CD4-positive, alpha-beta T cell treated with Interleukin-6 for 4 hours (primary cell): ENCODE measurements around the gene C1QA.

ENCODE experiments used
- DNase-seq: peaks from one replicate; pipeline ENCODE4 v3.0.0-alpha.2; 2020; ENCODE audit warnings: mixed read lengths

The C1QA gene

GRCh38 chr1:22636353-22636752 lies at the start of gene C1QA:
TSS of gene C1QA (plus strand) at chr1:22636628. CDS start at chr1:22637617, 989 bp downstream.
- no peak for DNase-seq

- DNase-seq, result no peak
These were observed 49.2 kb upstream of the C1QA start for GRCh38 chr1:22587247-22587646.

GRCh38 chr1:22588899-22589422 lies 47.5 kb upstream of the C1QA start:
- no peak for DNase-seq

GRCh38 chr1:22591576-22591975 lies 44.9 kb upstream of the C1QA start:
- DNase-seq, result no peak

- no peak for DNase-seq
These were observed 44.4 kb upstream of the C1QA start for GRCh38 chr1:22592051-22592450.

- DNase-seq, result no peak
These were observed 43.3 kb upstream of the C1QA start for GRCh38 chr1:22592919-22593790.

- no peak for DNase-seq
These were observed 42.0 kb upstream of the C1QA start for GRCh38 chr1:22594396-22594795.

GRCh38 chr1:22595108-22595507 lies 41.3 kb upstream of the C1QA start:
- no peak for DNase-seq

GRCh38 chr1:22597301-22597965 lies 39.0 kb upstream of the C1QA start:
- DNase-seq, result no peak

- no peak for DNase-seq
These were observed 38.4 kb upstream of the C1QA start for GRCh38 chr1:22597996-22598395.

- no peak for DNase-seq
These were observed 37.7 kb upstream of the C1QA start for GRCh38 chr1:22598736-22599135.

GRCh38 chr1:22600071-22600816 lies 36.2 kb upstream of the C1QA start:
- DNase-seq, result no peak

GRCh38 chr1:22600817-22601605 lies 35.4 kb upstream of the C1QA start:
- DNase-seq, result no peak

GRCh38 chr1:22601610-22602009 lies 34.8 kb upstream of the C1QA start:
- no peak for DNase-seq

- no peak for DNase-seq
These were observed 34.2 kb upstream of the C1QA start for GRCh38 chr1:22602060-22602740.

GRCh38 chr1:22606161-22606560 lies 30.3 kb upstream of the C1QA start:
- DNase-seq, result no peak

- no peak for DNase-seq
These were observed 29.3 kb upstream of the C1QA start for GRCh38 chr1:22607154-22607553.

- no peak for DNase-seq
These were observed 28.1 kb upstream of the C1QA start for GRCh38 chr1:22608361-22608760.

GRCh38 chr1:22609291-22609690 lies 27.1 kb upstream of the C1QA start:
- no peak for DNase-seq

GRCh38 chr1:22611530-22611947 lies 24.9 kb upstream of the C1QA start:
- DNase-seq, result no peak

GRCh38 chr1:22612671-22613571 lies 23.5 kb upstream of the C1QA start:
- no peak for DNase-seq
